Measurements from ENCODE around the gene AKAP9.
"Not testable (repeated sequence)": the region's sequence is repeated elsewhere in the genome, so short reads cannot be mapped to it uniquely, and the experiment has no call there.

The AKAP9 gene

DNA sequence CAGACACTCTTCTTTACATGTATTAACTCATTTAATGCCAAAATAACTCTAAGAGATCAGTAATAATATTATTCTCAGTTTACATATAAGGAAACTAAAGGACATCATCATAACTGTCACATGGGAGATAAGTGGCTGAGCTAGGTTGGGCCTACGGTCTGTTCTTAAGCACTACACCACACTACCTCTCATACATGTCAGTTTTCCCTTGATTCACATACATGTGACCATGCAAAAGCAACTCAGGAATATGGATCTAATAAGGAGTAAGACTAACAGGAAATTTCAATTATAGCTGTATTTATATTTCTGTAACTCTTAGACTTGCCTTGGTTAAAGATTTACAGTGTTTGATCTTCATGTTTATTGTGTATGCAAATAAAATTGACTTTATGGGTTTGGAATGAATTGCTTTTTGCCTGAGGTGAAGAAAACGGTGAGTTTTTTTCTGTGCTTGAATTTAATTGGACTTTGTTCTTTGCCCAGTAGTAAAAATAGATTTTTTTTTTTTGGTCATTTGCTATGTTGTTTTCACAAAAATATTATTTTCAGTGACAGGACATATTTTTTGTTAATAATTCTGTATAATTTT, 123.9 kb downstream of the AKAP9 start:
- DNase-seq (ENCODE audit: low read depth) = no peak

DNA sequence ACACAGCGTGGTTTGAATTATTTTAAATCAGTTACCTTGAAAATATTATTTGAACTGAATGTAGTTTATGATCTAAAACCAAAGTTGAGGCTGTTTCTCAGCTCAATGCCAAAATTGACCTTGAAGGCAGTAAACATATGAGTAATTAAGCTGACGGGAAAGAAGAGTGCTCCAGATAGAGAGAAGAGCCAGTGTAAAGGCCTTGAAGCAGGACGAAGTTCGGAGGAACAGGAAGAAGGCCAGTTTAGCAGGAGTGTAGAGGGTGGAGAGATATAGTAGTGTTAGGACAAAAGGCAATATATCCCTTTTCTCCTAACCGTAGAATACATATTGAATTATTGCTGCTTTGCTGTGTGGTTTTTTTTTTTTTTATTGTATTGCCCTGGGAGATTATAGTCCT, 130.4 kb downstream of the AKAP9 start:
- no peak for DNase-seq (ENCODE audit: low read depth)

DNA sequence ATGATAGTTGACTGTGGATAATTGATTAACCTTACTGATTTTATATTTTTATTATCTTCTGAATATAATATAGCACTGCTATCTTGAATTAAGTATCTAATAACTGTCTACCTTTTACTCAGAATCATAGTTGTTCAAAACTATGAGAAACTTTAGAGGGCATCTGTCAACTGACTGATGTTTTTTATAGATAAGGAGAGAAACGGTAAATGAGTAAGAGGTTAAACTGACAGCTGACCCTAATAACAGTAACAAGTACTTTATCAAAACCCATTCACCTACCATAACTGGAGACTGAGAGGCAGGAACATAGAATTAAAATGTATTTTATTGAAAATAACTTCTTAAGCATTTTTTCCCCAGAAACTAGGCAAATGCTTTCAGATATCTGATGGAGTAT, 131.5 kb downstream of the AKAP9 start:
- no peak for DNase-seq (ENCODE audit: low read depth)

DNA sequence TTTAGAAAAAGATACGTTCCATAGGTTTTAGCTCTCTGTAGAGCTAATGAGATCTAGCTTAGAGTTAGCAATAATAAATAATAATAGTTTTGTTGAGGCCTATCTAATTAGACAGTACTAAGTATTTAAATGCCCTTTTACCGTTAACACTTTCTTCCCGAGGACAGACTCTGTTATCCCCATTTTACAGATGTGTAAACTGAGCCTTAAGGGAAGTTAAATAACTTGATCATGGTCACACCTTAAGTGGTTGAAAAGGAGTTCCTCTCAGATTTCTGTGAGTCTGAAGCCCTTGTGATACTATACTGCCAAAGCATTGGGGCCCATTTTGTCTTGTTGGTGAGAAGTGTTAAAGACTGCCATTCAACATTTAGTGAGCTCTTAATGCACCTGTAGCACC, 132.0 kb downstream of the AKAP9 start:
- no peak for DNase-seq (ENCODE audit: low read depth)

DNA sequence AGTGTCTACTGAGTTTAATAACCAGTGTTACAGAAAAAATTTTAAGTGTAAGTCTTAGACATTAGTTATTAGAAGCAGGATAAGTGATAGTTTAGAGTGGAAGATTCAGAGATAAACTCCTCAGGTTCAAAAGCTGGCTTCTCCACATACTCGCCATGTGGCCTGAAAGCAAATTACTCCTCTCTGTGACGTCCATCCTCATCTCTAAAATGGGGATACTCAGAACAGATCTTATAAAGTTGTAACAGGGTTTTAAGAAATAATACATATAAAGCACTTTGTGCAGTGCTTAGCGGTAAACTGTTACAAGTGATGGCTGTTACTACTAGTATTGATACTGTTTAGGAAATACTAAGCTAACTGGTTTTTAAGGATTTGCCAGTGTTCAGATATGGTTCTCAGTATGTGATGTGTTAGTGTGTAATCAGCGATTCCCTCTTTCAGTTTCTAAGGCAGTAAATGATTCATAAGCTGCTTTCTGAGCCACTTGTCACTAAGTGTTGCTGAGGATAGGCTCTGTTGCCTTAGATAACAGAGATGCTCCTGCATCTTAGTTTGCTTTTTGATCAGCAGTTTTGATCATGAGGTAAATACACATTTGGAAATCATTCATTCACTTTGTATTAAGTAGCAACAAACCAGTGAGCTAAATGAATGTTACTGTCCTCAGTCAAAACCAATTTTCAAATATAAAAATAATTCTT, 134.9 kb downstream of the AKAP9 start:
- no peak for DNase-seq (ENCODE audit: low read depth)

DNA sequence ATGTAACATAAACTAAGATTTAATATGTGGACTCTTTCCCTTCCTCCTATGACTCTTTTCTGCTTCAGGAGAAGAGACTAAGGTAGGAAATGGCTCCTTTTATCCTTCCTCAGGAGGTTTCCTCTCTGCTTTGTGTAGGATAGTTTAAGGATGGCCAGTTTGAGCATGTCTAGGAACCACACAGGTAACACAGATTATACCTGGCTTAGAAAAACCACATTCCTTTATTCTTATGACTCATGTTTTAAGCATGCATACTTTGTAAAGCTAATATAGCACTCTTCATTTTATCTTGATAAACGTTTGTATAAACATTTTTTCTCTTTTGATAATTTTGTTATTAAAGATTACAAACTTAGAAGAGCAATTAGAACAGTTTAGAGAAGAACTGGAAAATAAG, 135.8 kb downstream of the AKAP9 start:
- DNase-seq (ENCODE audit: low read depth) = no peak

DNA sequence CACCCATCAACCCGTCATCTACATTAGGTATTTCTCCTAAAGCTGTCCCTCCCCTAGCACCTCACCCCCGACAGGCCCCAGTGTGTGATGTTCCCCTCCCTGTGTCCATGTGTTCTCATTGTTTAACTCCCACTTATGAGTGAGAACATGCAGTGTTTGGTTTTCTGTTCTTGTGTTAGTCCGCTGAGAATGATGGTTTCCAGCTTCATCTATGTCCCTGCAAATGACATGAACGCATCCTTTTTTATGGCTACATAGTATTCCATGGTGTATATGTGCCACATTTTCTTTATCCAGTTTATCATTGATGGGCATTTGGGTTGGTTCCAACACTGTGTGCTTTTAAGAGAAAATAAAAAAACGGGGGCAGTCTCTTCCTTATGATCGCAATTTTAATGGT, 143.3 kb downstream of the AKAP9 start:
- not testable (repeated sequence) for DNase-seq (ENCODE audit: low read depth)

DNA sequence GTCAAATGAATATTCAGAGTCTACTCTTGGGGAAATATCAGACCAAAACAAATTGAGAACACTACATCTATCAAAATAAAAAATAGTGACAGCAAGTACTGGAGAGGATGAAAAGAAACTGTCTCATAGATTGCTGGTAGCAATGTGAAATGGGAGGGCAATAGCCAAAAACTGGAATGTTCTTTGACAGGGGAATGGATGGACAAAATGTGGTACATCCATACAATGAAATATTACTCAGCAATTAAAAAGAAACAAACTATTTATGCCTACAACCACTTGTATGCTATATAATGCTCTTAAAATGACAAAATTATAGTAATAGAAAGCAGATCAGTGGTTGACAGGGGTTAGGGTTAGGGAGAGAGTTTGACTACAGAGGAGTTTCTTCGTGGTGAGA, 147.6 kb downstream of the AKAP9 start:
- DNase-seq (ENCODE audit: low read depth) = no peak

DNA sequence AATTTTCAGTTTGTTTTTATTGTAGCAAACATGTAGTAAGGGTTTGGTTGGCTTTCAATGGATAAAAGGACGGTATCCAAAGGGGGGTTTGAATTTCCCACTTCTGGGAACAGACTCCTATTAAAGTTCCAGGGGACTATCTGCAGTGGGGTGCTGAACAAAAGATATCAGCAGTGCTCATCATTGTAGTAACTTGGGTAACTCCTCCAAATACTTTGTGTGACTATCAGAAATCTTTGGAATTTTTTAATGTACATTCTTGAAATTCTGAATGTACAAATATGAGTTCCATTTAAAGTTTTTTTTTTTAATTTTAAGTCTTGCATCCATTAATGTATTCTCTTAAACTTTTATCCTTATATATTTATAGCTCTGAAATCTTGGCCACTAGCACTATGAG, 151.5 kb downstream of the AKAP9 start:
- DNase-seq (ENCODE audit: low read depth) = no peak

DNA sequence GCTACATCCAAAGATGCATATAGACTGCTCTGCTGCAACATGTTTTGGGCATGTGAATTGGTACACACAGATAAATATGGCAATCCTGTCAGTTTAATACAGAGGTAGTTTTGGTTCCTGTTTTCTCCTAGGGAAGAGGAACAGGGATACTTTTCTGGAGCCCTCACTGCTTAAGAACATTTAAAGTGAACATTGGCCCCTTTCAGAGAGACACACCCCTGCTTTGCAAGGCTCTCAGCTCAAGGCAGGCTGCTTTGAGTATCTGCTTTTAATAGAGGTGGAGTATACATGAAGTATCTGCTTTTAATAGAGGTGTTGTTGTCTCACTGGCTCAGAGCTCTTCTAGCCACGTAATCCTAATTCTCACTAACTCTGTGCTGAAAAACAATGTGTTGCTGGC, 154.7 kb downstream of the AKAP9 start:
- no peak for DNase-seq (ENCODE audit: low read depth)

DNA sequence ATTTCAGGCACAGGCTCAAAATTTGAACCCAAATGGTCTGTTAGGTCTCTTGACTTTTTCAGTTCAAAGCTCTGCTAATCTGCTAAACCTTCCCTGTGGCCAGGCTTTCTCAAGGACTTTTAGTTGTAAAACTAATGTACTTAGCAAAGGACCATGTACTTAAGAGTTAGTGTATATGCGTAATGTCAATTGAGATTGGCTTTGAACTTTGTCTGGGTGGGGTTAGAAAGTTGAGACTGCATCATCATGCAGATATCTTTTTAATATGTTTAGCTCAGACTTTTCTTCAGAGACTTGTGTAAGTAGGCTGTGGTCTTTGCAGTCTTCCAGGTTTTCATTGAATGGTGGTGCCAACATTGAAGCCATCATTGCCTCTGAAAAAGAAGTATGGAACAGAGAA, 159.9 kb downstream of the AKAP9 start:
- no peak for DNase-seq (ENCODE audit: low read depth)

DNA sequence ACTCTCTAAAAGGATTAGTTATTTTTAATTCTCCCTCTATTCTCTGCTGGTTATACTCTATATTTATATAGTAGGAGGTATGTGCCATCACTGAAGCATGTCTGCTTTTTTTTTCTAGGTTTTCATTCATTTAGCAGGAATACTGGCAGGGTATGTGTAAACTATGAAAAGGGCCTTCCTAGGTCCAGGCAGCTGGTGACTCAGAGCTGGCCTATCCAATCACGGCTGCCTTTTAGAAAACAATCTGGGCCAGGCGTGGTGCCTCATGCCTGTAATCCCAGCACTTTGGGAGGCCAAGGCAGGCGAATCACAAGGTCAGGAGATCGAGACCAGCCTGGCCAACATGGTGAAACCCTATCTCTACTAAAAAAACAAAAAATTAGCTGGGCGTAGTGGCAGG, 162.2 kb downstream of the AKAP9 start:
- not testable (repeated sequence) for DNase-seq (ENCODE audit: low read depth)

DNA sequence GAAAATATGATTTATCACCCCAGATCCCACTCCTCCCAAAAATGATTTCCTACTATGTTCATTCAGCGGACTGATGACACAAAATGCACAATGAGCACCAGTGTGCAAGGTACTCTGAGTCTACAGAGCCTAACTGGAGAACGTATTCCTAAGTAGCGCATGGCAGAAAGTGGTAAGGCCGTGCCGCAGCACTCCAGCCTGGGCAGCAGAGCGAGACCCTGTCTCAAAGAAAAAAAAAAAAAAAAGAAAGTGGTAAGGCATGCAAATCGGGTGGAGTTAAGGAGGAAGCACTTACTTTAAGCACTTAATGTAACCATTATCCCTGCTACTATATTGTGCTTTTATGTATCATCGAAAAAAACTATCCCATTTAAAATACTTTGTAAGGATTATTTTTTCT, 168.2 kb downstream of the AKAP9 start:
- no peak for DNase-seq (ENCODE audit: low read depth)

DNA sequence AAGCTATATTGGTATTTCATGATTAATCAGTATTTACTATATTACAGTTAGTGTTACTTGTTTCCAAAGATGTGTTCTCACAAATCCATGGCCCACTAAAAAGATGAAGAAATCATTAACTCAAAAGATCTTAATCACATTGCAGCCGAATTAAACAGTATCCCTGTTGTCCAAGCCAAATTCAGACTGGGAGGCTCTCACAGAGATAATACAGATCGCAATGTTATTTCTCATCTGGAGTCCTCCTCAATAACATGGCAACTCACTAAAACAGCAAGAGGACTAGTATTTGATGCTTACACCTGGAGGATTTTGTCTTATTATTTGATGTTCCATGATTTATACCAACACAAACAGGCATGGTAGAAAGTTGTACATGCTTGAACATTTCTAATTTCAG, 170.2 kb downstream of the AKAP9 start:
- no peak for DNase-seq (ENCODE audit: low read depth)

DNA sequence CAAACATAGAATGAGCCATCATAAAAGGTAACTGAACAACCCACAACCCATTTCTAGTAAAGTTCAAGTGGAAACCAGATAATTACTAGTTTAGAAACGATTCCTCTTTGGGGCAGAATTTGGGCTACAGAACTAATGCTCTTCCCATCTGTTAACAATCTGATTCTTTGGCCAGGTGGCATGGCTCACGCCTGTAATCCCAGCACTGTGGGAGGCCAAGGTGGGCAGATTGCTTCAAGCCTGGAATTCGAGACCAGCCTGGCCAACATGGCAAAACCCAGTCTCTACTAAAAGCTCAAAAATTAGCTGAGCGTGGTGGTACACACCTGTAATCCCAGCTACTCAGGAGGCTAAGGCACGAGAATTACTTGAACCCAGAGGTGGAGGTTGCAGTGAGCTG, 175.2 kb downstream of the AKAP9 start:
- DNase-seq (ENCODE audit: low read depth) = no peak

DNA sequence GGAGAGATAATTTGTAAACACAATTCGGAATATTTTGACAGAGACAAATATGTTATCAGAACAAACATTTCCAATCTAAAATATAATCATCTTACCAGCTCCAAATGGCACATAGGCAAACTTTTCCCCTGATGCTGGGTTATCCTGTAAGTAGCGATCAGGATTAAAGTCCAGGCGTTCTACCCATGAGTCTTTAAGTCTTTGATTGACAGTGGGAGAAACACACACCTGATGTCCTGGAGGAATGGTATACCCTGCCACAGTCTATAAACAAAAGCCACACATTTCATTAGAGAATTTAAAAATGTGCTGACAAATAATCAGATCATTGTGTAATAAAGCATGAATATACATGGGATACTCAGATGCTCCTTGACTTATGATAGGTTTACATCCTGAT, 176.3 kb downstream of the AKAP9 start:
- DNase-seq (ENCODE audit: low read depth) = no peak

DNA sequence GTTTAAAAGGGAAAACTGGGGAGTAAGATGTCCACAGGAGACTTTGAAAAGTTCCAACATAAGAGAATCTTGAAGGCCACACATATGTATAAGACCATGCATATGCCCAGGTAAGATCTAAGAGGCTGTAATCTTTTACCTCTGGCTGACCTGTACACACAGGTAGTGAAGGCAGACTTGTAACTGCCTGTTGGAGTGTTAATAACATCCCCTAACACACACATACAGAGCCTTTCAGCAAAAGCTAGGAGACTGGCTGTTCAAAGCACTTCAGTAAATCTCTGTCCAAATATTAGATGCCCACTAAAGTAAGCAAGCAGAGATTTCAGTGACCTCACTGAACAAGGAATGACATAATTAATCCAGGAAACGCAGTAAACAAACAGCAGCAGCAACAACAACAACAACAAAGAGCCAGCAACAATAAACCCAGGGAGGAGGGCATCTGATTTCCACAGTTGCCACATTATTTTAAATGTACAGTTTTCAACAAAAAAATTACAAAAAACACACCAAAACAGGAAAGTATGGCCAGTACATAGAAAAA, 178.6 kb downstream of the AKAP9 start:
- DNase-seq (ENCODE audit: low read depth) = no peak

DNA sequence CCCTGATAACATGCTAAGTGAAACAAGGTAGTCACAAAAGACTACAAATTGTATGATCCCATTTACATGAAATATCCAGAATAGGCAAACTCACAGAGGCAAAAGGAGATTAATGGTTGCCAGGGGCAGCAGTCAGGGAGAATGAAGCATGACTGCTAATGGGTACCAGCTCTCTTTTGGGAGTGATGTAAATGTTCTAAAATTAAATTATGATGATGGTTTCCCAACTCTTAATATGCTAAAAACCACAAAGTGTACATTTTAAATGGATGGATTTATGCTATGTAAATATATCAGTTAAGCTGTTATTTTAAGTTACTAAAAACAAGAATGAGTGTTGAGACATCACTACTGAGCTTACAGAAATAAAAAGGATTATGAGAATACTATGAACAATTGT, 181.0 kb downstream of the AKAP9 start:
- no peak for DNase-seq (ENCODE audit: low read depth)

DNA sequence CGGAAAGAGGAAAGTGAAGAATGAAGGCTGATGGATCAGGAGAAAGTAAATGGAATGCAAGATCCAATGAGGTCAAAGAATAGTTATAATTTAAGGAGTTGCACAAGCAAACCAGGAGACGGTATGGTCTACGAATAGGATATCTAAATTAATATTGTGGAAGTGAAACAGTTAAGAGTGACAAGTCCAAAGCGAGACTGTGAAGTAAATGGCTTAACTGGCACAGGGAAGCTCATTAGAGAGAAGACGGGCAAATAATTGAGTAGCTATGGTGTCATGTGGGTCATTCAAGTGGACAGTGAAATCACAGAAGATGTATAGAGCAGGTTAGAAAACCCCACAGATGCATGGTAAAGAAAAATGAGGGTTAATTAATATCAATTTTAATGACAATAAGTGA, 190.4 kb downstream of the AKAP9 start:
- no peak for DNase-seq (ENCODE audit: low read depth)

DNA sequence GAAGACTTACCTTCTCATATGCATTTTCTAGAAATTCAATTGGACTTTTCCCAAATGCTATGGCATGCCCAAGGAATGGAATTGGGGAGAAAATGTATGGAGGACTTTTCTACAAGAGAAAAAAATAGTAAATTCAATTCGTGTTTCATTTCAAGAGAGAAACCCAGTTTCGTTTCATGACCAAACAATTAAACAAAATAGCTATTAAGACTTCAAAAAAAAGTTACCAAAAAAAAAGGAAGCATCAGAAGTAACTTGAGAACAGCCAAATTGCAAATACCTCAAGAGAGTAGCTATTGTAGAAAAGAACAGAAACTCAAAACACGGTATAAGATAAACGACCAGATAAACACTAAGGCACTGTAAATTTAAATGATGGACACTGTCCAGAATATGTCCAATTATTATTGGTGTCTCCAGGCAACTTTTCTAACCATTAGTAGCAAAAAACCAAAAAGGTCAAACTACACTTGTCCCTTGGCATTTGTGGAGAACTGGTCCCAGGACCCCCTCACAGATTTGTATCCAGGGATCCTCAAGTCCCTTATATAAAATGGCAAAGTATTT, 191.2 kb downstream of the AKAP9 start:
- DNase-seq (ENCODE audit: low read depth) = no peak

DNA sequence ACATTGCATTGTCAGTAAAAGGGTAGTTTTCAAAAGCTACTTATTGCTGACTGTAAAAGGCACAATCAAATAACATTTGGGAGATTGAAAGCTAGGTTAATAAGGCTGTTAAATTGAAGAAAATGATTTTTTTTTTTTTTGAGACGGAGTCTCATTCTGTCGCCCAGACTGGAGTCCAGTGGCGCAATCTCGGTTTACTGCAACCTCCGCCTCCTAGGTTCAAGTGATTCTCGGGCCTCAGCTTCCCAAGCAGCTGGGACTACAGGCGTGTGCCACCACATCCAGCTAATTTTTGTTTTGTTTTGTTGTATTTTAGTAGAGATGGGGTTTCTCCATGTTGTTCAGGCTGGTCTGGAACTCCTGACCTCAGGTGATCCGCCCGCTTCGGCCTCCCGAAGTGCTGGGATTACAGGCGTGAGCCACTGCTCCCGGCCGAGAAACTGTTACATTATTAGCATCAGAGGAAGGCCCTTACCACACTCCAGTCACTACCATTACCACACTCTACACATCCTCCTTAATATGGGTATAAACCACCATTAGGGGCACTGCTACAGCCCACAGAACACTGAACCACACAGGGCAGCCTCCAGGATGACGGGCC, 192.6 kb downstream of the AKAP9 start:
- no peak for DNase-seq (ENCODE audit: low read depth)

DNA sequence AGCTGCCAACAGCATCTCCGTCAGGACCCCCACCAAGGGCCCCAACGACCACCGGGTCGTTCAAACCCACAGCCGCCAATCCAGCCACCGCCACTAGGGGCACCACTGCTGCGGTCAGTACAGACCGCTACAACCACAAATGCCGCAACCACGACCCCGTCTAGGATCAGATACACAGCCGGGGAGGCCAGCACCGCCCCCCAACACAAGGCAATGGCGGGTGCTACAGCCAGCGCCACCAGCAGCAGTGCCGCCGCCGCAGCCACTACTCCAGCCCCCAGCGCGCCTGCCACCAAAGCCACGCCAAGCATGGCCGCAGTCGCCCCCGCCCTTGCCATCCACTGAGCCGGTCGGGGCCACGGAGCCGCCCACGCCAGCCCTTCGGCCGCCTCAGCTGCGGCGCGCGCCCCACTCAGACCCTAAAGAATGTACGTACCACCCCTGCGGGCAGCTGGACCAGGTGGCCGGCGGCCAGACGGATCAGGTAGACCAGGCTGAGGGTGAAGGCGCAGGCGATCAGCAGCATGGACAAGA, 193.1 kb downstream of the AKAP9 start:
- peak; percentile 39 for DNase-seq (ENCODE audit: low read depth)

Measured in fibroblast of the conjunctiva (primary cell).